ENCODE data around the gene OR10J4. TPM values are rescaled to one million over a fixed set of nuclear protein-coding genes. Genes with fewer than 3 reads are reported as not detected.
"Not testable (repeated sequence)": the region's sequence is repeated elsewhere in the genome, so short reads cannot be mapped to it uniquely, and the experiment has no call there.

The OR10J4 gene
- total RNA-seq, 4 donors from 2014 or later = not detected

DNA sequence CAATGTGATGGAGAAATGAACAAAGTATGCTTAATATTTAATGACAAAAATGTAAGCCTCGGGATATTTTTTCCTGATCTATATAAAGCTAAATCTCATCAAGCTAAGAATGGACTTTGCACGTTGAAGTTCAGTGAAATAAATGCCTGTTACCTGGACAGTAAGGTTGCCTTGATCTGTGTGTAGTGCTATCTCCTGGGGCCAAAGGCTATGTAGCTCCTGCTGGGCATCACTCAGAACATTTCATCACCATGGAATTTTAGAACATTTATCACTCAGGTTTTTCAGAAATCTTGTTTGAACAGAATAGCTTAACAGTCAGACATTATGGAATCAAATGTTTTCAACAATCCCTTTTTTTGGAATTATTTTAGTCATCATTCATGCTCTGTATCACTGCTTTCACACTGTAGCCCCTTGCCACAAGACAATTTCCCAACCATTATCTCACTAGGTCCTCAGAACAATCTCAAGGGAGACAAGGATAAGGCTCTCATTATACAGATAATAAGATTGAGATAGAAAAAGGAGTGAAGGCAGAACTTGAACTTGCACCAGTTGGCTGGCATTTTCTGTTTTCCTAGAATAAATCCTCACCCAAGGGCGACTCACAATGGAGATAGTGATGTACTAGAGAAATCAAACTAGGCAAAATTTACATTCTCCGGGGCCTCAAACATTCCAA lies 11.2 kb downstream of the OR10J4 start:
- TF ChIP-seq, protein P1, sequence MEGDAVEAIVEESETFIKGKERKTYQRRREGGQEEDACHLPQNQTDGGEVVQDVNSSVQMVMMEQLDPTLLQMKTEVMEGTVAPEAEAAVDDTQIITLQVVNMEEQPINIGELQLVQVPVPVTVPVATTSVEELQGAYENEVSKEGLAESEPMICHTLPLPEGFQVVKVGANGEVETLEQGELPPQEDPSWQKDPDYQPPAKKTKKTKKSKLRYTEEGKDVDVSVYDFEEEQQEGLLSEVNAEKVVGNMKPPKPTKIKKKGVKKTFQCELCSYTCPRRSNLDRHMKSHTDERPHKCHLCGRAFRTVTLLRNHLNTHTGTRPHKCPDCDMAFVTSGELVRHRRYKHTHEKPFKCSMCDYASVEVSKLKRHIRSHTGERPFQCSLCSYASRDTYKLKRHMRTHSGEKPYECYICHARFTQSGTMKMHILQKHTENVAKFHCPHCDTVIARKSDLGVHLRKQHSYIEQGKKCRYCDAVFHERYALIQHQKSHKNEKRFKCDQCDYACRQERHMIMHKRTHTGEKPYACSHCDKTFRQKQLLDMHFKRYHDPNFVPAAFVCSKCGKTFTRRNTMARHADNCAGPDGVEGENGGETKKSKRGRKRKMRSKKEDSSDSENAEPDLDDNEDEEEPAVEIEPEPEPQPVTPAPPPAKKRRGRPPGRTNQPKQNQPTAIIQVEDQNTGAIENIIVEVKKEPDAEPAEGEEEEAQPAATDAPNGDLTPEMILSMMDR (IDR thresholded peaks at IDR 0.05) = no peak
- no peak for TF ChIP-seq POLR2A (IDR thresholded peaks at IDR 0.05)
- WGBS, 2 donors = 43 to 47% methylated on average over 4 of the region's 4 CpGs
- H3K36me3 ChIP-seq = no peaks in the 10 kb centered on the region

DNA sequence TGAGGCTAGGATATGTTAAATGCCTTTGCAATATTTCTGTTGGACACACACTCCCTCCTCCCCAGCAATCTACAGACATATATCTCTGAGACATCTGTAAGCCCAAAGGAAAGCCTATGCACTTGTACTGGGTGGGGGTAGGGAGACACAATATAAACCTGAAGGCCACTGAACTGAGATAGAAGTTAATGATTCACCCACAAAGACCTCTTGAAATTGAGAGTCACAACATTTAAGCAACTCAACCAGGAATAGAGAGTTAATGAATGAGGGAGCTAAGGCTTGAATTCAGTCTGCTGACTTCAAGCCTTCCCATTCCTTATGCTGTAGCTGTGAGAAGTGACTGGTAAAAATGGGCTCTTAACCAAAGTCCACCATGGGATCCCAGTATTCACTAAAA lies 12.5 kb downstream of the OR10J4 start:
- Histone ChIP-seq H3K4me3 (no peak overlapping the region), H3K27me3 (no peaks in the 10 kb centered on the region), H3K4me1 (no peaks in the 10 kb centered on the region), H3K36me3 (no peaks in the 10 kb centered on the region), H3K9me3 (no peaks in the 10 kb centered on the region), H3K27ac (no peak overlapping the region)
- intact Hi-C loops (cut with DNase I) = no loop called here
- no peak for DNase-seq
- TF ChIP-seq, protein P1 (IDR thresholded peaks at IDR 0.05) = no peak
- no peak for TF ChIP-seq POLR2A (IDR thresholded peaks at IDR 0.05)

More for the DNA sequence above, 11.2 kb downstream of the OR10J4 start:
- H3K4me1 ChIP-seq = no peaks in the 10 kb centered on the region
- DNase-seq = no peak
- no peaks in the 10 kb centered on the region for H3K27me3 ChIP-seq
- no peaks in the 10 kb centered on the region for H3K9me3 ChIP-seq
- H3K27ac ChIP-seq = no peak overlapping the region
- intact Hi-C loops (cut with DNase I) = no loop called here
- H3K4me3 ChIP-seq = no peak overlapping the region

DNA sequence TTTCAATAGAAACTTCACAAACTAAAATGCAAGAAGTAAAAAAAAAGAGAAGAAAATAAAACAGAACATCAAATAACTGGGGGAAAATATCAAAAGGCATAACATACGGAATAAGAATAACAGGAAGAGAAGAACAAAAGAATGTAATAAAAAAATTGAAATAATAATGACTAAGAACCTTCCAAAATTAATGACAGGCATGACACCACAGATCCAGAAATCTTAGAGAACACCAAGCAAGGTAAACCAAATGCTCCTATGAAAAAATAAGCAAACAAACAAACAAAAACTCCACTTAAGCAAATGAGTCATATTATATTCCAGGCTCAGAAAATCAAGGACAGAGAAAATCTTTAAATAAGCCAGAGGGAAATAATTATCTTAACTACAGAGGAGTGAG lies 16.2 kb downstream of the OR10J4 start:
- TF ChIP-seq, protein P1 (IDR thresholded peaks at IDR 0.05) = no peak
- no peak for TF ChIP-seq POLR2A (IDR thresholded peaks at IDR 0.05)
- Histone ChIP-seq H3K36me3 (no peaks in the 10 kb centered on the region), H3K9me3 (no peaks in the 10 kb centered on the region), H3K4me3 (no peak overlapping the region), H3K27me3 (no peaks in the 10 kb centered on the region), H3K27ac (no peak overlapping the region), H3K4me1 (no peaks in the 10 kb centered on the region)
- intact Hi-C loops (cut with DNase I) = no loop called here
- no peak for DNase-seq
- WGBS, 2 donors = 56 to 69% methylated on average over 1 of the region's 1 CpG

DNA sequence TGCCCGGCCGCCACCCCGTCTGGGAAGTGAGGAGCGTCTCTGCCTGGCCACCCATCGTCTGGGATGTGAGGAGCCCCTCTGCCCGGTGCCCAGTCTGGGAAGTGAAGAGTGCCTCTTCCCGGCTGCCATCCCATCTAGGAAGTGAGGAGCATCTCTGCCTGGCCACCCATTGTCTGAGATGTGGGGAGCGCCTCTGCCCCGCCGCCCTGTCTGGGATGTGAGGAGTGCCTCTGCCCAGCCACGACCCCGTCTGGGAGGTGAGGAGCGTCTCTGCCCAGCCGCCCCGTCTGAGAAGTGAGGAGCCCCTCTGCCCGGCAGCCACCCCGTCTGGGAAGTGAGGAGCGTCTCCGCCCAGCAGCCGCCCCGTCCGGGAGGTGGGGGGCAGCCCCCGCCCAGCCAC lies 17.6 kb downstream of the OR10J4 start:
- H3K4me3 ChIP-seq; H3K27me3 ChIP-seq; H3K36me3 ChIP-seq; intact Hi-C loops (cut with DNase I); H3K27ac ChIP-seq; DNase-seq; H3K9me3 ChIP-seq; H3K4me1 ChIP-seq: not testable (repeated sequence)
- WGBS, 2 donors = no CpG with 5 or more reads among the region's 23 CpGs

DNA sequence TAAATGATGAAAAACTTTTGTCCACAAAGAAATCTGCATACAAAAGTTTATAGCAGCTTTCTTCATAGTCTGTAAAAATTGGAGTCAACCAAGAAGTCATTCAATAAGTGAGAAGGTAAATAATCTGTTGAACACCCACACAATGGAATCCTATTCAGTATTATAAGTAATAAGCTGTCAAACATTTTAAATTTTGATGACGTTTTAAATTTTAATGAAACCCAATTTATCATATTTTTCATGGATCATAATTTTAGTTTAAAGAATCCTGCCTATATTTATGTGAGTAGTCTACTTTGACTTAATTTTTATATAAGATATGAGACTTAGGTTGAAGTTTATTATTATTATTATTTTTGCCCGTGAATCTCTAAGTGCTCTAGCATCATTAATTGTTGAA lies 27.5 kb downstream of the OR10J4 start:
- no peak for TF ChIP-seq POLR2A (IDR thresholded peaks at IDR 0.05)
- TF ChIP-seq, protein P1 (IDR thresholded peaks at IDR 0.05) = no peak
- peaks cover 0 to 6% (median 0%) of the 10 kb centered on the region in 3 donors for H3K9me3 ChIP-seq
- H3K27me3 ChIP-seq = no peaks in the 10 kb centered on the region
- WGBS, 2 donors = 69 to 87% methylated on average over 2 of the region's 2 CpGs
- no peak for DNase-seq
- no peak overlapping the region for H3K4me3 ChIP-seq
- H3K4me1 ChIP-seq = no peaks in the 10 kb centered on the region
- H3K27ac ChIP-seq = no peak overlapping the region
- intact Hi-C loops (cut with DNase I) = no loop called here
- H3K36me3 ChIP-seq = no peaks in the 10 kb centered on the region

DNA sequence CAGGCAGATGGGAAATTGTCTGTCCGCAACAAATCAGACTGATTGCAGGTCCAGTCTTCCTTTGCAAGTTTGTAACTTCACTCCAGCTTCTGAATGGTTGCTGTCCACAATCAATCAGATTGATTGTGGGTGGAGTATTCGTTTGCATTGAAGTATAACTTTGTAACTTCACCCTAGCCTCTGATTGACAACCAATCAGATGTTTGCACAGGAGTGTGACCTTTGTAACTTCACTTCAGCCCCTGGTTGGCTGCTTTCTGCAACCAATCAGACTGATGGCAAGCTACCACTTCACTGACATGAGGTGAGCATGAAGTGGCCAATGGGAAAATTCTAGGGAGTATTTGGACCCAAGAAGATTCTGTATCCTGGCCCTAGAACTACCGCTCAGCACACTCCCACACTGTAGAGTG lies 33.2 kb downstream of the OR10J4 start:
- WGBS, 2 donors = 71 to 79% methylated on average over 3 of the region's 3 CpGs
- intact Hi-C loops (cut with DNase I) = no loop called here
- peaks cover 0 to 6% (median 0%) of the 10 kb centered on the region in 3 donors for H3K9me3 ChIP-seq
- no peak overlapping the region for H3K27ac ChIP-seq
- H3K4me3 ChIP-seq = no peak overlapping the region
- H3K27me3 ChIP-seq = no peaks in the 10 kb centered on the region
- no peaks in the 10 kb centered on the region for H3K4me1 ChIP-seq
- no peaks in the 10 kb centered on the region for H3K36me3 ChIP-seq
- TF ChIP-seq POLR2A (IDR thresholded peaks at IDR 0.05) = no peak
- TF ChIP-seq, protein P1 (IDR thresholded peaks at IDR 0.05) = no peak
- no peak for DNase-seq

Data from esophagus squamous epithelium (tissue), 5 donors.